ENCODE measurements around the gene THSD7A.

THSD7A gene

GRCh38 chr7:11331128-11332102, 500.6 kb downstream of the THSD7A start:
- no peak for DNase-seq (ENCODE audit: low read depth)

- DNase-seq (ENCODE audit: low read depth) = no peak
Observed at GRCh38 chr7:11330717-11331116, 501.3 kb downstream of the THSD7A start.

GRCh38 chr7:11330208-11330607, 501.8 kb downstream of the THSD7A start:
- DNase-seq (ENCODE audit: low read depth) = no peak

DNA sequence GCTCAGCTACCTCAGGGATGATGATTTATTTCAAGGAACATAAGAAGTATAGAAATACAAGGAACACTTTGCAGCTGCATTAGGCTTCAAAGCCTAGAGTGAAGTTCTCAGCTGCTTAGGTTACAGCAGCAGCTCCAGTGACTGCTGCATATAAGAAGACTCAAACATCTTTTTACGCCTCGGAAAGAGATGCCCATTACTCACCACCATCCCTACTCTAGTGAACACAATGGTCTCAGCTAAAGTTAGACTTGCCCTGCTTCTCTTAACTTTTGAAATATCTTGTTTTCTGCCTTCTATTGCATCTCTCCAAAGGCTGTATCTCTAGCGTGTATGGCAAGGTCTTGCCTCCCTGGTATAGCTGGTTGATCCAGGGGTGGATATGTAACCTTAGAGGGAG, 502.4 kb downstream of the THSD7A start:
- no peak for DNase-seq (ENCODE audit: low read depth)

DNA sequence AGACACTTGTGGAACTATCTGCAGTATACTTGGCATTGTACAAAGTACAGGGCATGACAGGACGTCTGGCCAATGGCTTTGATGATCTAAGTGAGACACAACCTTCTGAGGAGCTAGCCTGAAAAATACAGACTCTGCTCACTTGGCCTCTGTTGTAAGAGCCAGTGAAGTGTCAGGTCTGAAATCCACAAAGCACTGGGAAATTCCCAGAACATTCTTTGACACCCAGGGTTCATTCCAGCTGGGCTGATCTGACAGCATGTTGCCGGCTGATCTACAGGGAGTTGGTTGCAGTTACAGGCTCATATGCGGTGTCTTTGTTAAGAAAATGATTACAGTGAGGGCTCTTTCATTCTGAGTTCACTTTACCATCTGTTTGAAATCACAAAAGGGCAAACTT, 503.7 kb downstream of the THSD7A start:
- no peak for DNase-seq (ENCODE audit: low read depth)

DNA sequence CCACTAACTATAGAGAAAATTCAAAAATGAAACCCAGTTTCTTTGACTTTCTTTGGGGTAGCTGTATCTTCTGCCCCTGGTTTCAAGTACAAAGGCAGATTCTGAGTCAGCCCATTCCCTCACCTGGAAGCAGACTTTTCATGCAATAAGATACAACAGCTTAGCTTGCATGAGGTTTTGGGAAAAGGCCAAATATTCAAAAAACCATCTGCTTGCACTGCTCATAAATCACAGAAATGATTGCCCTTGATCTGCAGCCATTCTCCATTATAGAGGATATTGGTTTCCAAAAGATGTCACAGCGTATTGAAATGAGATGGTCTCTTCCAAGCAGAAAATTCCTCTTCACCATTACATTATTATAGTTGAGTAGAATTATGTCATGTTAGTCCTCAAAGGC, 504.4 kb downstream of the THSD7A start:
- no peak for DNase-seq (ENCODE audit: low read depth)
